H1 (cell line): Measurements from ENCODE around the gene HFM1. TPM values are rescaled to one million over a fixed set of nuclear protein-coding genes. Genes with fewer than 3 reads are reported as not detected.

Experiments
- CTCF ChIA-PET: fragments of 300-600 bp; sonication (Branson Sonifier 250); formaldehyde crosslinking; loops from one replicate; lab custom pipeline; 2021; ENCODE audit not compliant: partially characterized antibody; lab: Charles Lee
- POLR2A ChIA-PET: fragments of 300-600 bp; sonication (Branson Sonifier 250); formaldehyde crosslinking; loops from one replicate; lab custom pipeline; 2021; ENCODE audit warnings: inconsistent platforms; ENCODE audit not compliant: partially characterized antibody; lab: Charles Lee
- DNase-seq, 2 experiments: peaks; one replicate each; pipeline versions ENCODE4 v3.0.0 to v3.0.0-alpha.2; 2010 to 2022; ENCODE audit warnings: low spot score in 2 of 2, low read depth in 1 of 2, mixed read lengths in 1 of 2
- FAIRE-seq: peaks from 2 replicates; lab custom pipeline; 2011; peaks lifted over from hg19 to GRCh38; lab: Jason Lieb, UNC
- H2AFZ ChIP-seq: 2 replicates; pipeline ENCODE4 v1.8.1; 2012; ENCODE audit warnings: low read length, inconsistent platforms
- H2AK5ac ChIP-seq: 2 replicates; pipeline ENCODE4 v1.6.1; 2013; ENCODE audit warnings: low read depth, low read length
- H2BK120ac ChIP-seq: replicated peaks from 2 replicates; pipeline ENCODE3; 2013; ENCODE audit warnings: low read depth, low read length, inconsistent platforms
- H2BK12ac ChIP-seq: 2 replicates; pipeline ENCODE4 v1.6.1; 2013; ENCODE audit warnings: low read depth, low read length
- H2BK15ac ChIP-seq: 2 replicates; pipeline ENCODE4 v1.6.1; 2013; ENCODE audit warnings: low read length
- H2BK20ac ChIP-seq: 2 replicates; pipeline ENCODE4 v1.6.1; 2013; ENCODE audit warnings: low read length
- H2BK5ac ChIP-seq: 2 replicates; pipeline ENCODE4 v1.6.1; 2013; ENCODE audit warnings: low read depth, low read length
- H3K14ac ChIP-seq: 2 replicates; pipeline ENCODE4 v1.6.1; 2013; ENCODE audit warnings: inconsistent platforms; ENCODE audit not compliant: insufficient read length
- H3K18ac ChIP-seq: 2 replicates; pipeline ENCODE4 v1.6.1; 2013; ENCODE audit warnings: low read length; ENCODE audit errors: extremely low read depth
- H3K23ac ChIP-seq: 2 replicates; pipeline ENCODE4 v1.6.1; 2013; ENCODE audit warnings: inconsistent platforms; ENCODE audit not compliant: insufficient read length
- H3K23me2 ChIP-seq: 2 replicates; pipeline ENCODE4 v1.6.1; 2013; ENCODE audit warnings: low read depth, low read length
- H3K27ac ChIP-seq: 2 replicates; pipeline ENCODE4 v1.6.1; 2011; ENCODE audit warnings: low read depth, low read length, inconsistent platforms
- H3K27me3 ChIP-seq, 4 experiments: replicated peaks in 1 of 4; 1 replicate in 1 of 4; 2 replicates in 3 of 4; pipeline versions ENCODE4 v1.6.1 to v1.8.1; 2011 to 2013; ENCODE audit warnings: low read length in 3 of 4, mild to moderate bottlenecking in 3 of 4, inconsistent platforms in 2 of 4, mixed read lengths in 2 of 4, moderate library complexity in 1 of 4; ENCODE audit not compliant: control insufficient read depth in 3 of 4, insufficient read depth in 3 of 4; ENCODE audit errors: extremely low read depth in 1 of 4
- H3K36me3 ChIP-seq, 4 experiments: 2 replicates each; pipeline versions ENCODE4 v1.6.1 to v1.8.1; 2011 to 2013; ENCODE audit warnings: mild to moderate bottlenecking in 4 of 4, low read length in 3 of 4, moderate library complexity in 2 of 4, control low read depth in 1 of 4, inconsistent platforms in 1 of 4; ENCODE audit not compliant: insufficient read depth in 4 of 4, control insufficient read depth in 2 of 4
- H3K4ac ChIP-seq: replicated peaks from 2 replicates; pipeline ENCODE3; 2013; ENCODE audit warnings: low read length, low read depth, mixed read lengths, inconsistent platforms; ENCODE audit not compliant: insufficient read length
- H3K4me1 ChIP-seq, 4 experiments: replicated peaks in 1 of 4; 1 replicate in 1 of 4; 2 replicates in 3 of 4; pipeline versions ENCODE4 v1.6.1 to v1.8.1; 2011 to 2013; ENCODE audit warnings: low read length in 3 of 4, inconsistent platforms in 2 of 4, mixed read lengths in 1 of 4; ENCODE audit not compliant: insufficient read depth in 4 of 4, control insufficient read depth in 3 of 4
- H3K4me2 ChIP-seq, 2 experiments: 2 replicates each; pipeline versions ENCODE4 v1.6.1 to v1.8.1; 2011 to 2013; ENCODE audit warnings: low read depth in 2 of 2, low read length in 2 of 2, control low read depth in 1 of 2, inconsistent platforms in 1 of 2, mild to moderate bottlenecking in 1 of 2; ENCODE audit not compliant: insufficient read depth in 1 of 2
- H3K4me3 ChIP-seq, 4 experiments: fragments of 200-600, 300-600 bp in 1 of 4; sonication (generic), shearing (Covaris generic), sonication (Bioruptor Twin) in 1 of 4; 2 replicates each; pipeline versions ENCODE4 v1.5.1 to v1.8.1; 2011 to 2016; ENCODE audit warnings: low read length in 4 of 4, low read depth in 3 of 4, control low read depth in 2 of 4, inconsistent platforms in 2 of 4, mild to moderate bottlenecking in 2 of 4, mixed read lengths in 1 of 4, moderate library complexity in 1 of 4; ENCODE audit not compliant: insufficient read depth in 2 of 4; ENCODE audit errors: extremely low read depth in 1 of 4
- H3K56ac ChIP-seq: replicated peaks from 2 replicates; pipeline ENCODE3; 2013; ENCODE audit warnings: low read depth, mild to moderate bottlenecking, mixed read lengths, low read length, inconsistent platforms; ENCODE audit not compliant: insufficient read length
- H3K79me1 ChIP-seq: 2 replicates; pipeline ENCODE4 v1.6.1; 2013; ENCODE audit warnings: low read depth, low read length, control low read depth
- H3K79me2 ChIP-seq, 2 experiments: 2 replicates each; pipeline versions ENCODE4 v1.6.1 to v1.8.1; 2012 to 2013; ENCODE audit warnings: low read length in 2 of 2, mild to moderate bottlenecking in 2 of 2, inconsistent platforms in 1 of 2; ENCODE audit not compliant: insufficient read depth in 2 of 2, control insufficient read depth in 1 of 2
- H3K9ac ChIP-seq, 4 experiments: replicated peaks in 1 of 4; 1 replicate in 1 of 4; 2 replicates in 3 of 4; pipeline versions ENCODE4 v1.6.1 to v1.8.1; 2011 to 2013; ENCODE audit warnings: low read depth in 3 of 4, low read length in 3 of 4, control low read depth in 2 of 4, mild to moderate bottlenecking in 2 of 4, moderate library complexity in 2 of 4, inconsistent platforms in 1 of 4; ENCODE audit errors: extremely low read depth in 1 of 4
- H3K9me3 ChIP-seq, 2 experiments: 2 replicates each; pipeline versions ENCODE4 v1.6.1 to v1.8.1; 2012 to 2013; ENCODE audit warnings: mild to moderate bottlenecking in 2 of 2, moderate library complexity in 2 of 2, control low read depth in 1 of 2, inconsistent platforms in 1 of 2, low read depth in 1 of 2, low read length in 1 of 2, mixed read lengths in 1 of 2; ENCODE audit not compliant: insufficient read depth in 2 of 2
- H4K20me1 ChIP-seq, 2 experiments: replicated peaks in 1 of 2; 2 replicates each; pipeline versions ENCODE3 to v1.8.1; 2011 to 2013; ENCODE audit warnings: inconsistent platforms in 2 of 2, low read length in 2 of 2, mild to moderate bottlenecking in 1 of 2; ENCODE audit not compliant: insufficient read depth in 2 of 2, control insufficient read depth in 1 of 2
- H4K5ac ChIP-seq: 2 replicates; pipeline ENCODE4 v1.6.1; 2013; ENCODE audit warnings: low read length, low read depth, mixed read lengths, inconsistent platforms; ENCODE audit not compliant: insufficient read length
- H4K8ac ChIP-seq: 2 replicates; pipeline ENCODE4 v1.8.0; 2013; ENCODE audit warnings: mild to moderate bottlenecking, moderate library complexity, low read length, inconsistent platforms; ENCODE audit not compliant: insufficient read depth; ENCODE audit errors: extremely low read depth
- H4K91ac ChIP-seq: replicated peaks from 2 replicates; pipeline ENCODE3; 2013; ENCODE audit warnings: low read length, mixed read lengths, inconsistent platforms; ENCODE audit not compliant: insufficient read length
- BRCA1 ChIP-seq: IDR thresholded peaks from 2 replicates; pipeline ENCODE4 v1.6.1; 2012; ENCODE audit warnings: low read depth, low read length, improper control_type of control experiment
- CTCF ChIP-seq, 3 experiments: IDR thresholded peaks; 1 replicate in 2 of 3; 2 replicates in 1 of 3; pipeline versions ENCODE4 v1.5.1 to v1.6.1; 2011; ENCODE audit warnings: low read length in 3 of 3, mild to moderate bottlenecking in 3 of 3, inconsistent platforms in 2 of 3, low read depth in 1 of 3, moderate library complexity in 1 of 3; ENCODE audit not compliant: insufficient read depth in 1 of 3; ENCODE audit errors: control extremely low read depth in 1 of 3
- EGR1 ChIP-seq: IDR thresholded peaks from 2 replicates; pipeline ENCODE4 v1.6.1; 2011; ENCODE audit warnings: low read depth, low read length, borderline replicate concordance
- GABPA ChIP-seq: IDR thresholded peaks from 2 replicates; pipeline ENCODE4 v1.6.1; 2011; ENCODE audit warnings: mild to moderate bottlenecking, low read length, moderate library complexity, borderline replicate concordance; ENCODE audit not compliant: insufficient read depth
- KDM1A ChIP-seq: fragments of 200-600, 300-600 bp; sonication (generic); IDR thresholded peaks from 2 replicates; pipeline ENCODE4 v1.7.1; 2016; ENCODE audit warnings: mild to moderate bottlenecking, low read length, borderline replicate concordance
- KDM5A ChIP-seq: fragments of 200-600 bp; IDR thresholded peaks from 2 replicates; pipeline ENCODE4 v1.7.1; 2012; ENCODE audit warnings: mild to moderate bottlenecking, low read length, inconsistent platforms, mixed read lengths
- MAFK ChIP-seq: IDR thresholded peaks from 2 replicates; pipeline ENCODE4 v1.6.1; 2012; ENCODE audit warnings: low read depth, mild to moderate bottlenecking, improper control_type of control experiment, low read length
- MAX ChIP-seq: IDR thresholded peaks from 2 replicates; pipeline ENCODE4 v1.6.1; 2012; ENCODE audit warnings: inconsistent platforms
- SIN3A ChIP-seq, 2 experiments: IDR thresholded peaks in 1 of 2; conservative IDR thresholded peaks in 1 of 2; 2 replicates each; pipeline ENCODE4 v1.6.1; 2011 to 2012; ENCODE audit warnings: low read length in 2 of 2, improper control_type of control experiment in 1 of 2, low read depth in 1 of 2, mild to moderate bottlenecking in 1 of 2
- SUZ12 ChIP-seq: fragments of 200-600 bp; sonication (generic); IDR thresholded peaks from 2 replicates; pipeline ENCODE4 v1.6.1; 2012; ENCODE audit warnings: mild to moderate bottlenecking, inconsistent platforms, low read length, moderate library complexity, mixed read lengths
- polyA plus RNA-seq, 7 experiments: library from polyadenylated mRNA; depleted of rRNA in 3 of 7; stranded (reverse) in 5 of 7; unstranded in 2 of 7; fragments of >200 nt in 5 of 7; fragments of 200-250 nt in 2 of 7; gene quantifications; 1 replicate in 5 of 7; 2 replicates in 1 of 7; 4 replicates in 1 of 7; pipeline versions ENCODE4 v1.2.1 to v1.2.3, GENCODE V29; 2011 to 2013; ENCODE audit warnings: missing spikeins in 2 of 7, mixed read lengths in 2 of 7
- total RNA-seq: library from RNA; stranded (reverse); fragmentation: NEBNext Ultra II Directional; extraction: Animal tissue kit (Norgen Biotek cat#: 25700); gene quantifications from 2 replicates; pipeline ENCODE4 v1.2.1, GENCODE V29; 2021

Gene HFM1
- total and polyA plus RNA-seq, 2 of the 8 experiments (the other 6 are each of a cell fraction or from before 2014, with no cell fraction given), result 0.23 to 1.2 TPM

- Histone ChIP-seq H3K4me1 (no peaks in the 10 kb centered on the region), H3K23ac (no peak overlapping the region), H4K5ac (no peak overlapping the region), H3K18ac (no peak overlapping the region), H3K4ac (no peak overlapping the region), H2BK5ac (no peak overlapping the region), H3K9me3 (peaks cover 9 to 14% of the 10 kb centered on the region in 2 experiments; a peak in 3 of 4 replicates), H3K4me2 (no peak overlapping the region), H2BK12ac (no peak overlapping the region), H4K8ac (no peak overlapping the region), H2AFZ (no peak overlapping the region), H2BK120ac (no peak overlapping the region), H3K27ac (no peak overlapping the region), H3K36me3 (no peaks in the 10 kb centered on the region), H4K20me1 (no peaks in the 10 kb centered on the region), H4K91ac (no peak overlapping the region), H3K23me2 (no peaks in the 10 kb centered on the region), H3K4me3 (no peak overlapping the region), H3K27me3 (no peaks in the 10 kb centered on the region), H2AK5ac (no peak overlapping the region), H3K9ac (no peak overlapping the region), H3K56ac (no peak overlapping the region), H2BK15ac (no peak overlapping the region), H3K14ac (no peak overlapping the region), H3K79me2 (no peaks in the 10 kb centered on the region), H2BK20ac (no peak overlapping the region), H3K79me1 (no peaks in the 10 kb centered on the region)
- FAIRE-seq, result no peak
- ChIA-PET CTCF (interaction anchor here (1.6 kb wide), 1 partner anchor 17 kb away, joined by 4 read pairs; no protein-coding TSS in a partner anchor), POLR2A (interaction anchor here (1.5 kb wide), 1 partner anchor 9 kb away, joined by 5 read pairs; no protein-coding TSS in a partner anchor)
- no peak for TF ChIP-seq KDM5A
- no peak for TF ChIP-seq KDM1A
- TF ChIP-seq BRCA1, result no peak
- TF ChIP-seq MAX, result no peak
- TF ChIP-seq EGR1, result no peak
- TF ChIP-seq CTCF (IDR thresholded peaks at IDR 0.05; ENCODE audit: control extremely low read depth in 1 of 3, insufficient read depth in 1 of 3, low read depth in 1 of 3, low read length in 3 of 3), result no peak
- TF ChIP-seq SUZ12, result no peak
- TF ChIP-seq GABPA, result no peak
- TF ChIP-seq SIN3A (conservative IDR thresholded peaks at IDR 0.05 in 1 of 2, IDR thresholded peaks at IDR 0.05 in 1 of 2; ENCODE audit: low read depth in 1 of 2, low read length in 2 of 2), result no peak
- TF ChIP-seq MAFK, result no peak
- no peak for DNase-seq
These were observed 34.4 kb upstream of the HFM1 start for GRCh38 chr1:91439016-91439415.
